Mesenchymal stem cell (in vitro differentiated cells and primary cell): ENCODE data around the gene CDCP1.

ENCODE experiments used
- DNase-seq: peaks from one replicate; pipeline ENCODE4 v3.0.0-alpha.2; 2013
- H2AFZ ChIP-seq: one replicate; pipeline ENCODE4 v1.6.1; 2013; ENCODE audit warnings: low read depth, mild to moderate bottlenecking, control low read depth, inconsistent platforms, low read length, moderate library complexity
- H2AK5ac ChIP-seq: 2 replicates; pipeline ENCODE4 v1.6.1; 2013; ENCODE audit warnings: low read length, moderate library complexity, mild to moderate bottlenecking, inconsistent platforms; ENCODE audit not compliant: severe bottlenecking
- H2BK120ac ChIP-seq: one replicate; pipeline ENCODE4 v1.6.1; 2013; ENCODE audit warnings: low read depth, mild to moderate bottlenecking, inconsistent platforms, low read length, moderate library complexity
- H2BK12ac ChIP-seq, 2 experiments: one replicate each; pipeline ENCODE4 v1.6.1; 2013; ENCODE audit warnings: inconsistent platforms in 2 of 2, low read length in 2 of 2, mild to moderate bottlenecking in 2 of 2, moderate library complexity in 2 of 2, control low read depth in 1 of 2
- H2BK15ac ChIP-seq: one replicate; pipeline ENCODE4 v1.6.1; 2013; ENCODE audit warnings: mild to moderate bottlenecking, low read depth, inconsistent platforms; ENCODE audit not compliant: poor library complexity, severe bottlenecking
- H2BK5ac ChIP-seq: 2 replicates; pipeline ENCODE4 v1.6.1; 2013; ENCODE audit warnings: low read depth, mild to moderate bottlenecking, low read length, control low read depth, inconsistent platforms; ENCODE audit not compliant: poor library complexity, severe bottlenecking
- H3K14ac ChIP-seq, 2 experiments: one replicate each; pipeline ENCODE4 v1.6.1; 2013; ENCODE audit warnings: inconsistent platforms in 2 of 2, low read length in 2 of 2, control low read depth in 1 of 2, mild to moderate bottlenecking in 1 of 2, moderate library complexity in 1 of 2
- H3K18ac ChIP-seq, 2 experiments: one replicate each; pipeline ENCODE4 v1.6.1; 2013; ENCODE audit warnings: inconsistent platforms in 2 of 2, low read length in 2 of 2, control low read depth in 1 of 2, low read depth in 1 of 2, mild to moderate bottlenecking in 1 of 2
- H3K23ac ChIP-seq, 2 experiments: one replicate each; pipeline ENCODE4 v1.6.1; 2013; ENCODE audit warnings: inconsistent platforms in 2 of 2, low read length in 2 of 2, mild to moderate bottlenecking in 2 of 2, moderate library complexity in 2 of 2, control low read depth in 1 of 2
- H3K27ac ChIP-seq: 2 replicates; pipeline ENCODE4 v1.5.1; 2013; ENCODE audit warnings: mild to moderate bottlenecking, moderate library complexity, low read length, control low read depth, inconsistent platforms; ENCODE audit not compliant: poor library complexity, severe bottlenecking
- H3K27me3 ChIP-seq, 2 experiments: 2 replicates each; pipeline versions ENCODE4 v1.6.1 to v1.7.0; 2013; ENCODE audit warnings: low read length in 2 of 2, mild to moderate bottlenecking in 2 of 2, moderate library complexity in 2 of 2, control low read depth in 1 of 2, inconsistent platforms in 1 of 2; ENCODE audit not compliant: control insufficient read depth in 1 of 2, insufficient read depth in 1 of 2
- H3K36me3 ChIP-seq, 2 experiments: 2 replicates each; pipeline versions ENCODE4 v1.6.1 to v1.7.0; 2013; ENCODE audit warnings: low read length in 2 of 2, control low read depth in 1 of 2, inconsistent platforms in 1 of 2, low read depth in 1 of 2, mild to moderate bottlenecking in 1 of 2; ENCODE audit not compliant: insufficient read depth in 2 of 2, control insufficient read depth in 1 of 2
- H3K4ac ChIP-seq, 2 experiments: one replicate each; pipeline ENCODE4 v1.6.1; 2013; ENCODE audit warnings: inconsistent platforms in 2 of 2, low read length in 2 of 2, mild to moderate bottlenecking in 2 of 2, moderate library complexity in 2 of 2, control low read depth in 1 of 2, low read depth in 1 of 2
- H3K4me1 ChIP-seq: 2 replicates; pipeline ENCODE4 v1.6.1; 2013; ENCODE audit warnings: low read depth, low read length, control low read depth; ENCODE audit not compliant: control insufficient read depth, insufficient read depth
- H3K4me2 ChIP-seq: 2 replicates; pipeline ENCODE4 v1.6.1; 2013; ENCODE audit warnings: low read length, mild to moderate bottlenecking, inconsistent platforms; ENCODE audit not compliant: poor library complexity, severe bottlenecking
- H3K4me3 ChIP-seq, 2 experiments: 2 replicates each; pipeline versions ENCODE4 v1.5.1 to v1.7.0; 2013; ENCODE audit warnings: low read length in 2 of 2, mild to moderate bottlenecking in 2 of 2, control low read depth in 1 of 2, low read depth in 1 of 2; ENCODE audit not compliant: insufficient read depth in 1 of 2
- H3K79me1 ChIP-seq: replicated peaks from 2 replicates; pipeline ENCODE4 v1.6.1; 2013; ENCODE audit warnings: mild to moderate bottlenecking, control low read depth, low read length, inconsistent platforms; ENCODE audit not compliant: poor library complexity, severe bottlenecking
- H3K9ac ChIP-seq: 2 replicates; pipeline ENCODE4 v1.7.0; 2013; ENCODE audit warnings: mild to moderate bottlenecking, low read length, moderate library complexity
- H3K9me3 ChIP-seq: 2 replicates; pipeline ENCODE4 v1.7.0; 2013; ENCODE audit warnings: mild to moderate bottlenecking, low read length; ENCODE audit not compliant: control insufficient read depth
- H4K8ac ChIP-seq: one replicate; pipeline ENCODE4 v1.6.1; 2013; ENCODE audit warnings: inconsistent platforms, mild to moderate bottlenecking, low read length, moderate library complexity
- H4K91ac ChIP-seq: one replicate; pipeline ENCODE4 v1.6.1; 2013; ENCODE audit warnings: mild to moderate bottlenecking, low read length, inconsistent platforms
- WGBS: methylation state at CpG from one replicate; pipeline ENCODE4 v1.1.7; 2013; ENCODE audit warnings: mixed read lengths; 5-methylcytosine and 5-hydroxymethylcytosine counted together

CDCP1 gene

GRCh38 chr3:45128950-45129349 lies 17.2 kb downstream of the CDCP1 start:
- WGBS = 98% methylated on average over 3 of the region's 4 CpGs
- Histone ChIP-seq H3K27me3 (no peaks in the 10 kb centered on the region), H3K4me3 (no peak overlapping the region), H4K8ac (no peak overlapping the region), H2BK12ac (no peak overlapping the region), H3K23ac (no peak overlapping the region), H3K27ac (peak overlapping the region; percentile 24), H3K14ac (no peak overlapping the region), H3K79me1 (peaks cover 3% of the 10 kb centered on the region), H2BK120ac (no peak overlapping the region), H3K36me3 (peaks cover 7 to 28% of the 10 kb centered on the region in 2 experiments), H2BK15ac (no peak overlapping the region), H2AFZ (no peak overlapping the region), H3K9me3 (no peaks in the 10 kb centered on the region), H3K9ac (peak overlapping the region; percentile 33), H3K4me2 (no peak overlapping the region), H2AK5ac (no peak overlapping the region), H3K18ac (no peak overlapping the region), H3K4ac (no peak overlapping the region), H3K4me1 (peaks cover 32% of the 10 kb centered on the region), H4K91ac (no peak overlapping the region), H2BK5ac (no peak overlapping the region)
- DNase-seq = no peak

GRCh38 chr3:45127130-45127822 lies 18.9 kb downstream of the CDCP1 start:
- H3K27me3 ChIP-seq = no peaks in the 10 kb centered on the region

GRCh38 chr3:45126730-45127129 lies 19.4 kb downstream of the CDCP1 start:
- whole genome bisulfite sequencing = 97% methylated on average over 4 of the region's 6 CpGs
- Histone ChIP-seq H3K4me3 (no peak overlapping the region), H2BK12ac (peak overlapping the region in 1 of 2 experiments; percentile 45), H3K18ac (peak overlapping the region in 1 of 2 experiments; percentile 9), H3K27me3 (no peaks in the 10 kb centered on the region), H3K79me1 (peaks cover 3% of the 10 kb centered on the region), H3K9me3 (no peaks in the 10 kb centered on the region), H2BK120ac (no peak overlapping the region), H3K4me2 (no peak overlapping the region), H3K27ac (no peak overlapping the region), H3K14ac (no peak overlapping the region), H2AK5ac (no peak overlapping the region), H4K8ac (no peak overlapping the region), H3K4ac (no peak overlapping the region), H2BK15ac (no peak overlapping the region), H3K9ac (no peak overlapping the region), H2AFZ (no peak overlapping the region), H2BK5ac (no peak overlapping the region), H3K36me3 (peaks cover 5 to 17% of the 10 kb centered on the region in 2 experiments), H4K91ac (no peak overlapping the region), H3K23ac (no peak overlapping the region), H3K4me1 (peaks cover 25% of the 10 kb centered on the region)
- DNase-seq = no peak

More at GRCh38 chr3:45127130-45127822, 18.9 kb downstream of the CDCP1 start:
- Histone ChIP-seq H2AK5ac (peak overlapping the region; percentile 70), H3K18ac (peak overlapping the region; percentile 18 to 68), H3K79me1 (peaks cover 3% of the 10 kb centered on the region), H4K8ac (peak overlapping the region; percentile 22), H3K4me3 (no peak overlapping the region), H4K91ac (no peak overlapping the region), H2BK5ac (no peak overlapping the region), H3K36me3 (peaks cover 5 to 18% of the 10 kb centered on the region in 2 experiments), H2BK15ac (peak overlapping the region; percentile 87), H3K4me1 (peaks cover 26% of the 10 kb centered on the region), H3K23ac (no peak overlapping the region), H2AFZ (no peak overlapping the region), H3K4ac (peak overlapping the region in 1 of 2 experiments; percentile 87), H3K9me3 (no peaks in the 10 kb centered on the region), H3K9ac (no peak overlapping the region), H2BK12ac (peak overlapping the region; percentile 14 to 31), H3K14ac (no peak overlapping the region), H3K27ac (no peak overlapping the region), H3K4me2 (no peak overlapping the region), H2BK120ac (no peak overlapping the region)
- WGBS = 91% methylated on average over 3 of the region's 3 CpGs
- no peak for DNase-seq

DNA sequence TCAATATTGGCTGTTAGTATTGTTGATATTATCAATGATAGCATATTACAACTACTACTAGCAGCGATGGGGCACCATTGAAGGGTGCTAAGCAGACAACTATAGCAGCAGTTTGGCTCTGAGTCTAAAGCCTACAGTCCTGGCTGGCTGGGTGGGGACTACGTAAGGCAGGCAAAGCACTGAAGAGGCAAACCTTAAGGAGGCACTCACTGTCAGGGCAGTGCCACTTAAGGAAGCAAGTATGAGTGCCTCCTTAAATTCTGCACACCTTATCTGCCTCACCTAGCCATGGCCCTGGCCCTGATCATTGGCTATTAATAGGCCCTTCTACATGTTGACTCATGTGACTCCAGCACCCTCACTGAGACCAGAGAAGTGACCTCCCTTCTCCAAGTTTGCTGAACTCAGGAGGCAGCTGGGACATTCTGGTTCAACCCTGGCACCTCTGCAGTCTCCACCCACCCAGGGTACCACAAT lies 20.6 kb downstream of the CDCP1 start:
- H3K36me3 ChIP-seq = peaks cover 7 to 17% of the 10 kb centered on the region in 2 experiments
- 100% methylated on average over 2 of the region's 2 CpGs for WGBS

More for the DNA sequence above, 20.6 kb downstream of the CDCP1 start:
- Histone ChIP-seq H3K4me2 (no peak overlapping the region), H2BK12ac (peak overlapping the region; percentile 72 to 97), H4K91ac (peak overlapping the region; percentile 62), H3K14ac (peak overlapping the region in 1 of 2 experiments; percentile 5), H2BK5ac (no peak overlapping the region), H3K4ac (peak overlapping the region; percentile 8 to 76), H3K4me1 (peaks cover 24% of the 10 kb centered on the region), H2BK15ac (no peak overlapping the region), H3K27me3 (no peaks in the 10 kb centered on the region), H3K9ac (peak overlapping the region; percentile 82), H2AK5ac (peak overlapping the region; percentile 18), H3K18ac (peak overlapping the region; percentile 54 to 59), H3K23ac (no peak overlapping the region), H4K8ac (peak overlapping the region; percentile 45), H3K79me1 (peaks cover 5% of the 10 kb centered on the region), H3K9me3 (no peaks in the 10 kb centered on the region), H2AFZ (no peak overlapping the region), H2BK120ac (peak overlapping the region; percentile 40), H3K27ac (peak overlapping the region; percentile 2), H3K4me3 (no peak overlapping the region)
- DNase-seq = no peak
